HG03135 (cell line): Measurements from ENCODE around the gene ANKRD10.
"Not testable (repeated sequence)": the region's sequence is repeated elsewhere in the genome, so short reads cannot be mapped to it uniquely, and the experiment has no call there.

Source experiments
- ATAC-seq: cut with Tn5 transposase; IDR thresholded peaks from one replicate; pipeline ENCODE4 v1.9.1; 2021; ENCODE audit warnings: mild to moderate bottlenecking, moderate library complexity; ENCODE audit not compliant: unreplicated experiment

The ANKRD10 gene

GRCh38 chr13:110869805-110870706 is 44.8 kb downstream of the ANKRD10 start:
- no peak for ATAC-seq

- ATAC-seq: no peak
These were observed 45.6 kb downstream of the ANKRD10 start for GRCh38 chr13:110869231-110869804.

- ATAC-seq: no peak
These were observed 46.1 kb downstream of the ANKRD10 start for GRCh38 chr13:110868720-110869119.

GRCh38 chr13:110867380-110867779 is 47.5 kb downstream of the ANKRD10 start:
- no peak for ATAC-seq

GRCh38 chr13:110866491-110867170 is 48.2 kb downstream of the ANKRD10 start:
- ATAC-seq: no peak

- no peak for ATAC-seq
These were observed 51.2 kb downstream of the ANKRD10 start for GRCh38 chr13:110863685-110864084.

GRCh38 chr13:110860983-110861382 is 53.9 kb downstream of the ANKRD10 start:
- ATAC-seq: no peak

GRCh38 chr13:110856942-110857835 is 57.7 kb downstream of the ANKRD10 start:
- no peak for ATAC-seq

GRCh38 chr13:110855363-110855762 is 59.5 kb downstream of the ANKRD10 start:
- ATAC-seq: no peak

GRCh38 chr13:110854866-110855265 is 60.0 kb downstream of the ANKRD10 start:
- no peak for ATAC-seq

GRCh38 chr13:110853235-110853721 is 61.6 kb downstream of the ANKRD10 start:
- ATAC-seq: no peak

- no peak for ATAC-seq
These were observed 64.0 kb downstream of the ANKRD10 start for GRCh38 chr13:110850840-110851239.

- no peak for ATAC-seq
These were observed 64.9 kb downstream of the ANKRD10 start for GRCh38 chr13:110850006-110850405.

- ATAC-seq: no peak
These were observed 69.3 kb downstream of the ANKRD10 start for GRCh38 chr13:110845520-110845919.

GRCh38 chr13:110841846-110842245 is 73.0 kb downstream of the ANKRD10 start:
- no peak for ATAC-seq

- ATAC-seq: no peak
These were observed 73.5 kb downstream of the ANKRD10 start for GRCh38 chr13:110841406-110841805.

- ATAC-seq: no peak
These were observed 75.9 kb downstream of the ANKRD10 start for GRCh38 chr13:110838867-110839538.

GRCh38 chr13:110838116-110838515 is 76.8 kb downstream of the ANKRD10 start:
- no peak for ATAC-seq

GRCh38 chr13:110837397-110838061 is 77.3 kb downstream of the ANKRD10 start:
- ATAC-seq: not testable (repeated sequence)

- ATAC-seq: no peak
These were observed 78.3 kb downstream of the ANKRD10 start for GRCh38 chr13:110836605-110836903.
